MCF 10A (cell line): Measurements from ENCODE around the gene TSR1. TPM values are rescaled to one million over a fixed set of nuclear protein-coding genes. Genes with fewer than 3 reads are reported as not detected.

Source experiments
- BruUV-seq: library from RNA; stranded (reverse); fragments of 400-500 nt; replicated peaks from 2 replicates; lab custom pipeline; 2021; lab: Mats Ljungman, UMichigan
- CTCF ChIA-PET: fragments of 300-600 bp; sonication (Branson Sonifier 250); formaldehyde crosslinking; extraction: SDS; loops from one replicate; lab custom pipeline; 2021; ENCODE audit warnings: antibody characterized with exemption, inconsistent platforms; lab: Yijun Ruan, JAX
- POLR2A ChIA-PET: fragments of 300-600, 350-650 bp; sonication (Branson Sonifier 250); formaldehyde crosslinking; extraction: SDS; loops from one replicate; lab custom pipeline; 2020; ENCODE audit warnings: antibody characterized with exemption, inconsistent platforms; lab: Yijun Ruan, JAX
- DNase-seq: peaks from one replicate; pipeline ENCODE4 v3.0.0-alpha.2; 2018; ENCODE audit not compliant: unreplicated experiment
- H3K27ac Mint-ChIP-seq: one replicate; pipeline ENCODE4 v1.8.0; 2022; ENCODE audit warnings: mild to moderate bottlenecking, low read depth, mixed read lengths; ENCODE audit not compliant: unreplicated experiment
- H3K27me3 Mint-ChIP-seq: one replicate; pipeline ENCODE4 v1.8.0; 2022; ENCODE audit warnings: mixed read lengths; ENCODE audit not compliant: insufficient read depth, unreplicated experiment
- H3K36me3 Mint-ChIP-seq: one replicate; pipeline ENCODE4 v1.8.0; 2022; ENCODE audit warnings: mild to moderate bottlenecking, moderate library complexity, mixed read lengths; ENCODE audit not compliant: insufficient read depth, unreplicated experiment
- H3K4me1 Mint-ChIP-seq: one replicate; pipeline ENCODE4 v1.8.0; 2022; ENCODE audit warnings: mixed read lengths; ENCODE audit not compliant: insufficient read depth, unreplicated experiment
- H3K4me3 Mint-ChIP-seq: one replicate; pipeline ENCODE4 v1.8.0; 2022; ENCODE audit warnings: mild to moderate bottlenecking, moderate library complexity, mixed read lengths; ENCODE audit not compliant: unreplicated experiment
- H3K9me3 Mint-ChIP-seq: one replicate; pipeline ENCODE4 v1.8.0; 2022; ENCODE audit warnings: mixed read lengths; ENCODE audit not compliant: unreplicated experiment
- intact Hi-C: fragments of 100-400 bp; cut with micrococcal nuclease; formaldehyde crosslinking; loops from 2 replicates; pipeline ENCODE4 v1.14.1; 2022
- total RNA-seq: library from RNA; stranded (reverse); gene quantifications from 2 replicates; pipeline ENCODE4 v1.2.3, GENCODE V29; 2022
- TF ChIP-seq, protein P1 (sequence below): fragments of 200-600 bp; IDR thresholded peaks from one replicate; pipeline ENCODE4 v1.8.0; 2022; ENCODE audit warnings: antibody characterized with exemption, mild to moderate bottlenecking; ENCODE audit not compliant: unreplicated experiment

Gene TSR1
- total RNA-seq, 1 experiment from 2014 or later = 61.5 TPM

DNA sequence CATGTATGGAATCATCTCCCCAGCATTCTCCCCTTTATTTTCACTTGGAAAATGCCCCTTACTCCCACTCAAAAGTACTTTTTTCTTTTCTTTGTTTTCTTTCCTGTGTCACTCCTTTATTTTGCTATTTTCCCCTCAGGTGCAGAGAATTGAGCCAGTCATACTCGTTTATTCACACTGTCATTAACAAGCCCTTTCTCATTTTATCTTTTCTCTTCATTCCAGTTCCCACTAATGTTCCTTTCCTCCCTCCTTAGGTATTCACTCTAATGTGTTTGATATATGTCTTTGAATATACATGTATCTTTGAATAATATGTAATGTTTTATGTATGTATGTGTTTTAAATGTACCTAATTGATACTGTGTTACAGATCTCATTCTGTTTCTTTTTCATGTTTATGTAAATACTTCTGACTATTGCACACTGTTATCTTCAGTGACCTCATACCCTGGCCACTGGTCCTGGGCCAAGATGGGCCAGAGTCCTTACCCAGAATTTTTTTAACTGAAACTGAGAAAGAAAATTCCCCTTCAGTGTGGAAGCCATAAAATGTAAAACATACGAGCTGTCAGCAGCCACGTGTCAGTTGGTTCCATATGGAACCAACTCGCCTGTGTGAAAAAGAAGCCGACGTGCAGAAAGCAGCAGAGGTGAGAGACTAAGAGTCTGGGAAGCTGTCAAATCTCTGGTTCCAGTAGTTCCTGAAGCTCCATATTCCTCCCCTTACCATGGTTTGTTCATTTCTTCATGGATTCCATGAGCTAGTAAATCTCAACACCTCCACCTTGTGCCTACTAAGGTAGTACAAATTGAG, 26.7 kb downstream of the TSR1 start:
- Mint-ChIP-seq H3K27ac (peak overlapping the region; percentile 18), H3K36me3 (peaks cover 20% of the 10 kb centered on the region), H3K4me3 (no peak overlapping the region), H3K9me3 (no peaks in the 10 kb centered on the region), H3K4me1 (peaks cover 12% of the 10 kb centered on the region), H3K27me3 (no peaks in the 10 kb centered on the region)
- POLR2A ChIA-PET = interaction anchor here (1.0 kb wide), 1 partner anchor 26 kb away, joined by 6 read pairs; the partner anchor contains the start of gene TSR1
- CTCF ChIA-PET = interaction anchor here (0.6 kb wide), 2 partner anchors 262 to 539 kb away, joined by 3 read pairs; no protein-coding TSS in a partner anchor
- DNase-seq = no peak
- no TSS peak for BruUV-seq
- TF ChIP-seq, protein P1, sequence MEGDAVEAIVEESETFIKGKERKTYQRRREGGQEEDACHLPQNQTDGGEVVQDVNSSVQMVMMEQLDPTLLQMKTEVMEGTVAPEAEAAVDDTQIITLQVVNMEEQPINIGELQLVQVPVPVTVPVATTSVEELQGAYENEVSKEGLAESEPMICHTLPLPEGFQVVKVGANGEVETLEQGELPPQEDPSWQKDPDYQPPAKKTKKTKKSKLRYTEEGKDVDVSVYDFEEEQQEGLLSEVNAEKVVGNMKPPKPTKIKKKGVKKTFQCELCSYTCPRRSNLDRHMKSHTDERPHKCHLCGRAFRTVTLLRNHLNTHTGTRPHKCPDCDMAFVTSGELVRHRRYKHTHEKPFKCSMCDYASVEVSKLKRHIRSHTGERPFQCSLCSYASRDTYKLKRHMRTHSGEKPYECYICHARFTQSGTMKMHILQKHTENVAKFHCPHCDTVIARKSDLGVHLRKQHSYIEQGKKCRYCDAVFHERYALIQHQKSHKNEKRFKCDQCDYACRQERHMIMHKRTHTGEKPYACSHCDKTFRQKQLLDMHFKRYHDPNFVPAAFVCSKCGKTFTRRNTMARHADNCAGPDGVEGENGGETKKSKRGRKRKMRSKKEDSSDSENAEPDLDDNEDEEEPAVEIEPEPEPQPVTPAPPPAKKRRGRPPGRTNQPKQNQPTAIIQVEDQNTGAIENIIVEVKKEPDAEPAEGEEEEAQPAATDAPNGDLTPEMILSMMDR = no peak
- intact Hi-C loops = no loop called here

DNA sequence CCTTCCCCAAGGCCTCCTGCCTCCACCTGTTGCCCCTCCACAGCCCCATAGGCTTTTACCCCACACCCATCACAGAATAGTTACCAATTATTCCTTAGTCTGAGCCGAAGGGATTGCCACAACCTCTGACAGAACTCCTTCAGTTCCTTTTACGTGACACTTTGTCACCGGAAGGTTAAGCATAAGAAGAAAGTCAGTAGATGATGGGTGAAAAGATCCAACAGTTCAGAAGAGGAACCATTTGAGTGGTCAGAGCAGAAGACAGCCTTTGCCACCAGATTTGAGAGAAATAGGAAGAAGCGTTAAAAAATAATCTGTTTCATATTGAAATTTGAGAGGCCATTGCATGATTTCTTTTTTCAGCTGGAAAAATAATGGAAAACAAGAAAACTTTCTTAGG, 31.3 kb downstream of the TSR1 start:
- DNase-seq = no peak
- ChIA-PET POLR2A (interaction anchor here (0.6 to 7.8 kb wide), 3 partner anchors 26 to 489 kb away, joined by 3 to 111 read pairs (median 12); partner anchors contain the start of genes SGSM2 and TSR1), CTCF (interaction anchor here (0.6 to 0.7 kb wide), 4 partner anchors 9 to 264 kb away, joined by 3 to 5 read pairs (median 4); no protein-coding TSS in a partner anchor)
- Mint-ChIP-seq H3K27me3 (no peaks in the 10 kb centered on the region), H3K27ac (no peak overlapping the region), H3K36me3 (peaks cover 14% of the 10 kb centered on the region), H3K4me1 (peaks cover 16% of the 10 kb centered on the region), H3K9me3 (no peaks in the 10 kb centered on the region), H3K4me3 (no peak overlapping the region)
- TSS peak; percentile 77 for BruUV-seq
- intact Hi-C loops = no loop called here
- TF ChIP-seq, protein P1 = no peak

DNA sequence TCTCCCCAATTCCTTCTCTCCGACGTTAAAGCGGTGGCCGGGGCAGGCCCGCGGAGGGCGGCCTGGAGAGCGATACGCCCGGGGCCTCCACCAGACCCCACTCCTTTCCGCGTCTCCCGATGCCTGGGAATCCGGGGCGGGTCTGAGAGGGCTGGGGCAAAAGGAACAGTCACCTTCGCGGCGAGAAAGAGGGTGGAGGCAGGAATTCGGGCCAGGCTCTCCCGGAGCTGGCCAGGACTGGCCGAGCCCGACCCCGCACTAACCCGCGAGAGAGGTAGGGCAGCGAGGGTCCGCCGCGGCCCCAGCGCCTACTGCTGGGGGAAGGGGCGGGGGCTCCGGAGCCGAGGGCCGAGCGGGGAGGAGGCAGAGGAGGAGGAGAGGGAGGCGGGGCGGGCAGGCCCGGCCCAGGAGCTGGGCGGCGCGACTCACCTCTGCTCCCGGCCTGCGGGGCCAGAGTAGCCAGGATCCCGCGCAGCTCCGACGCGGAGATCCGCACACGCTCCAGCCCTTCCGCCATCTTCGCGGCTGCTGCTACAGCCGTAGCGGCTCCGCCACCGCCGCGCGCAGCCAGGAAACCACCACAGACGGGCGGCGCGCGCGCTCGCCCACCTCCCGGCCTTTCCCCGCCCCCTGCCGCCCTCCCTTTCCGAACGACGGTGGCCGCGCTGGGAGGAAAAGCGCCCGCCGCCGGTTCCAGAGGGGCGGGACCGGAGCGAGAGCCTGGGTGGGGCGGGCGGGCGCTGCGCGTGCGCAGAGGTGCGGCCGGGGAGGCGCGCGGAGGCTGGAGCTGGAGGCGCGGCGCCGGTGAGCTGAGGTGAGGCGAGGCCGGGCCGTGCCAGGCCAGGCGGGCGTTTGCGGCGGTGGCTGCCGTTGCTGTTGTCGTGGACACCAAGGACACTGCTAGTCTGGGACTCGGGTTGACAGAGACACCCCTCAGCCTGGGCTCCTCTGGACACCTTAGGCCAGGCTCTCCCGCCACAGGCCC, 32.8 kb downstream of the TSR1 start, which contains the start of the genes SMG6 and SRR:
Gene SMG6, minus strand, starts transcription at position 582 of the 985 bp plus-strand sequence. Its CDS starts 65 bp downstream, at position 517.
Gene SRR, plus strand, starts transcription at position 747 of the 985 bp plus-strand sequence. CDS start 11,611 bp downstream, outside the sequence.
- ChIA-PET CTCF (interaction anchor here (1.0 to 2.7 kb wide), 5 partner anchors 21 to 57 kb away, joined by 3 to 8 read pairs (median 4); partner anchors contain the start of gene TSR1), POLR2A (interaction anchor here (0.5 to 7.8 kb wide), 26 partner anchors 8 to 586 kb away, joined by 3 to 111 read pairs (median 4); partner anchors contain the start of genes SGSM2 and TSR1)
- H3K36me3 Mint-ChIP-seq = peaks cover 21% of the 10 kb centered on the region
- H3K9me3 Mint-ChIP-seq = no peaks in the 10 kb centered on the region
- H3K27me3 Mint-ChIP-seq = no peaks in the 10 kb centered on the region
- no TSS peak for BruUV-seq
- peak within 1 kb of the TSS; percentile 85 for H3K4me3 Mint-ChIP-seq
- H3K27ac Mint-ChIP-seq = peak within 1 kb of the TSS; percentile 9
- peaks cover 12% of the 10 kb centered on the region for H3K4me1 Mint-ChIP-seq
- TF ChIP-seq, protein P1 = no peak
- peak; percentile 92 for DNase-seq
- intact Hi-C loops = no loop called here
